CD14-positive monocyte (primary cell): ENCODE data around the gene EXOC6B. TPM values are rescaled to one million over a fixed set of nuclear protein-coding genes. Genes with fewer than 3 reads are reported as not detected.

Experiments used
- DNase-seq, 3 donors: peaks; one replicate each; pipeline ENCODE4 v3.0.0-alpha.2; 2011 to 2022
- H2AFZ ChIP-seq: 2 replicates; pipeline ENCODE4 v1.6.0; 2012; ENCODE audit warnings: mild to moderate bottlenecking, low read depth, low read length, inconsistent platforms; ENCODE audit not compliant: insufficient read depth, poor library complexity, severe bottlenecking
- H3K27ac ChIP-seq, 2 donors: 1 replicate in 1 of 2; 2 replicates in 1 of 2; pipeline ENCODE4 v1.5.1; 2012 to 2013; ENCODE audit warnings: low read length in 2 of 2, control low read depth in 1 of 2, inconsistent platforms in 1 of 2, low read depth in 1 of 2, mild to moderate bottlenecking in 1 of 2
- H3K27me3 ChIP-seq, 2 donors: one replicate each; pipeline versions ENCODE4 v1.6.0 to v1.6.1; 2011 to 2013; ENCODE audit warnings: low read length in 2 of 2; ENCODE audit not compliant: control insufficient read depth in 2 of 2, insufficient read depth in 2 of 2
- H3K36me3 ChIP-seq, 2 donors: replicated peaks in 1 of 2; 1 replicate in 1 of 2; 2 replicates in 1 of 2; pipeline versions ENCODE4 v1.5.1 to v1.6.1; 2012 to 2013; ENCODE audit warnings: low read length in 2 of 2, control low read depth in 1 of 2, inconsistent platforms in 1 of 2, mild to moderate bottlenecking in 1 of 2; ENCODE audit not compliant: insufficient read depth in 2 of 2, control insufficient read depth in 1 of 2
- H3K4me1 ChIP-seq, 2 donors: 1 replicate in 1 of 2; 2 replicates in 1 of 2; pipeline versions ENCODE4 v1.5.1 to v1.6.1; 2012 to 2013; ENCODE audit warnings: low read length in 2 of 2, control low read depth in 1 of 2, inconsistent platforms in 1 of 2, mild to moderate bottlenecking in 1 of 2, moderate library complexity in 1 of 2; ENCODE audit not compliant: insufficient read depth in 2 of 2, control insufficient read depth in 1 of 2
- H3K4me2 ChIP-seq: replicated peaks from 2 replicates; pipeline ENCODE3; 2012; ENCODE audit warnings: low read length, moderate library complexity, mild to moderate bottlenecking; ENCODE audit not compliant: poor library complexity, severe bottlenecking; ENCODE audit errors: extremely low read depth
- H3K4me3 ChIP-seq, 3 experiments: fragments of 200-600 bp in 1 of 3; sonication (generic) in 1 of 3; replicated peaks in 1 of 3; 1 replicate in 2 of 3; 2 replicates in 1 of 3; pipeline ENCODE4 v1.5.1; 2011 to 2013; ENCODE audit warnings: low read length in 3 of 3, mild to moderate bottlenecking in 3 of 3, control low read depth in 2 of 3, low read depth in 2 of 3, inconsistent platforms in 1 of 3, moderate library complexity in 1 of 3
- H3K79me2 ChIP-seq: 2 replicates; pipeline ENCODE4 v1.6.0; 2012; ENCODE audit warnings: mild to moderate bottlenecking, control low read depth, inconsistent platforms, low read length, moderate library complexity; ENCODE audit not compliant: insufficient read depth
- H3K9ac ChIP-seq: 2 replicates; pipeline ENCODE4 v1.6.0; 2017; ENCODE audit warnings: low read length, mild to moderate bottlenecking; ENCODE audit not compliant: insufficient read depth, poor library complexity, severe bottlenecking
- H3K9me3 ChIP-seq, 2 donors: replicated peaks in 1 of 2; 1 replicate in 1 of 2; 2 replicates in 1 of 2; pipeline versions ENCODE4 v1.5.1 to v1.6.1; 2012 to 2013; ENCODE audit warnings: low read length in 2 of 2, control low read depth in 1 of 2; ENCODE audit not compliant: control insufficient read depth in 1 of 2, insufficient read depth in 1 of 2
- H4K20me1 ChIP-seq: 2 replicates; pipeline ENCODE4 v1.6.0; 2012; ENCODE audit warnings: mild to moderate bottlenecking, low read length, control low read depth, moderate library complexity; ENCODE audit not compliant: insufficient read depth
- H3K27ac Mint-ChIP-seq, 7 donors: one replicate each; pipeline ENCODE4 v1.8.0; 2020; ENCODE audit warnings: mild to moderate bottlenecking in 7 of 7, mixed read lengths in 7 of 7, moderate library complexity in 6 of 7, inconsistent platforms in 2 of 7
- H3K27me3 Mint-ChIP-seq, 3 donors: one replicate each; pipeline ENCODE4 v1.8.0; 2021 to 2022; ENCODE audit warnings: low read depth in 3 of 3, mild to moderate bottlenecking in 3 of 3, mixed read lengths in 3 of 3, moderate library complexity in 3 of 3, inconsistent platforms in 1 of 3
- H3K36me3 Mint-ChIP-seq, 2 donors: one replicate each; pipeline ENCODE4 v1.8.0; 2020; ENCODE audit warnings: mixed read lengths in 2 of 2, inconsistent platforms in 1 of 2, mild to moderate bottlenecking in 1 of 2
- H3K4me1 Mint-ChIP-seq: one replicate; pipeline ENCODE4 v1.8.0; 2020; ENCODE audit warnings: mild to moderate bottlenecking, mixed read lengths
- H3K4me3 Mint-ChIP-seq, 2 donors: one replicate each; pipeline ENCODE4 v1.8.0; 2020; ENCODE audit warnings: mild to moderate bottlenecking in 2 of 2, mixed read lengths in 2 of 2, moderate library complexity in 1 of 2
- H3K9me3 Mint-ChIP-seq, 7 donors: one replicate each; pipeline ENCODE4 v1.8.0; 2020 to 2022; ENCODE audit warnings: mixed read lengths in 7 of 7, mild to moderate bottlenecking in 6 of 7, moderate library complexity in 6 of 7, inconsistent platforms in 2 of 7
- CTCF ChIP-seq: fragments of 200-600 bp; IDR thresholded peaks from one replicate; pipeline ENCODE4 v1.8.0; 2022; ENCODE audit warnings: antibody characterized with exemption, mild to moderate bottlenecking
- WGBS: methylation state at CpG from one replicate; pipeline ENCODE4 v1.1.5; 2013; ENCODE audit warnings: missing lambda C conversion rate; ENCODE audit not compliant: insufficient coverage; 5-methylcytosine and 5-hydroxymethylcytosine counted together
- intact Hi-C, 2 donors: fragments of 100-400 bp; cut with micrococcal nuclease; formaldehyde crosslinking; loops; one replicate each; pipeline versions ENCODE4 v1.15.0 to v1.15.1; 2023
- polyA plus RNA-seq, 3 donors: library from polyadenylated mRNA; depleted of rRNA in 1 of 3; unstranded in 2 of 3; stranded (reverse) in 1 of 3; fragments of 300-500 nt in 2 of 3; fragments of >200 nt in 1 of 3; fragmentation: Illumina TruSeq in 2 of 3; gene quantifications; 1 replicate in 2 of 3; 2 replicates in 1 of 3; pipeline ENCODE4 v1.2.3, GENCODE V29; 2012 to 2021

Gene EXOC6B
- polyA plus RNA-seq, 3 donors: 1.8 to 2.8 (median 2.1) TPM

GRCh38 chr2:72526623-72527022, 299.2 kb downstream of the EXOC6B start:
- H2AFZ ChIP-seq: no peak overlapping the region
- intact Hi-C loops: no loop called here
- no peaks in the 10 kb centered on the region for H3K36me3 ChIP-seq
- H3K4me3 ChIP-seq: no peak overlapping the region
- no peak overlapping the region for H3K9ac ChIP-seq
- H3K4me1 Mint-ChIP-seq: peaks cover 4% of the 10 kb centered on the region
- H3K36me3 Mint-ChIP-seq: no peaks in the 10 kb centered on the region
- no peaks in the 10 kb centered on the region for H3K79me2 ChIP-seq
- no peaks in the 10 kb centered on the region for H4K20me1 ChIP-seq
- peaks cover 0 to 5% (median 0%) of the 10 kb centered on the region in 7 donors for H3K9me3 Mint-ChIP-seq
- H3K4me2 ChIP-seq: no peak overlapping the region
- no peak overlapping the region for H3K27ac ChIP-seq
- H3K27me3 ChIP-seq: no peaks in the 10 kb centered on the region
- WGBS: 100% methylated on average over 1 of the region's 1 CpG
- TF ChIP-seq CTCF: no peak
- H3K27me3 Mint-ChIP-seq: no peaks in the 10 kb centered on the region
- H3K9me3 ChIP-seq: no peaks in the 10 kb centered on the region
- DNase-seq: no peak
- H3K4me1 ChIP-seq: no peaks in the 10 kb centered on the region
- H3K27ac Mint-ChIP-seq: no peak overlapping the region
- H3K4me3 Mint-ChIP-seq: no peak overlapping the region

GRCh38 chr2:72524071-72524470, 301.8 kb downstream of the EXOC6B start:
- Mint-ChIP-seq H3K27me3 (no peaks in the 10 kb centered on the region), H3K36me3 (no peaks in the 10 kb centered on the region)
- intact Hi-C loops: no loop called here

More at GRCh38 chr2:72524071-72524470, 301.8 kb downstream of the EXOC6B start:
- H3K36me3 ChIP-seq: no peaks in the 10 kb centered on the region
- Mint-ChIP-seq H3K4me1 (peaks cover 2% of the 10 kb centered on the region), H3K27ac (no peak overlapping the region), H3K4me3 (no peak overlapping the region), H3K9me3 (peaks cover 0 to 6% (median 0%) of the 10 kb centered on the region in 7 donors)
- H3K4me3 ChIP-seq: no peak overlapping the region
- no peaks in the 10 kb centered on the region for H3K4me1 ChIP-seq
- no peaks in the 10 kb centered on the region for H3K9me3 ChIP-seq
- H3K79me2 ChIP-seq: no peaks in the 10 kb centered on the region
- no peak overlapping the region for H3K4me2 ChIP-seq
- H2AFZ ChIP-seq: no peak overlapping the region
- H3K27me3 ChIP-seq: no peaks in the 10 kb centered on the region
- TF ChIP-seq CTCF: no peak
- H3K27ac ChIP-seq: no peak overlapping the region
- H3K9ac ChIP-seq: no peak overlapping the region
- no peaks in the 10 kb centered on the region for H4K20me1 ChIP-seq
- no peak for DNase-seq
- WGBS: no CpG with 5 or more reads among the region's 2 CpGs
